ENCODE results near the gene NAALADL2.
"Not testable (repeated sequence)": the region's sequence is repeated elsewhere in the genome, so short reads cannot be mapped to it uniquely, and the experiment has no call there.

The NAALADL2 gene

DNA sequence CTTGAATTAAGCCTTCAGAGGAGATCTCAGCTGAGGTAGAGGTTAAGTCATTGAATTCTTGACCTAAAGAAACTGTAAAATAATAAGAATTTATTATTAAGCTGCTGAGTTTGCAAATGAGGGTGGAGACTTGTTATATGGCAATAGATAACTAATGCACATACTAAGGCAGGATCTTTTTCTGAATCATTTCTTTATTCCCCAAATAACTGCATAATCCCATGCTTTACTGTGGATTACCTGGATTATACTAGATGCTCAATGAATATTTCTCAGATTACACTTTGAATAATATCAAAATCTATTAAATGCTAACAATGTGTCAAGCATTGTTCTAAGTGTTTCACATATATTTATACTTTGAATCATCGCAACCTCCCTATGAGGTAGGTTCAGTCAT lies 532.5 kb downstream of the NAALADL2 start:
- DNase-seq = no peak

DNA sequence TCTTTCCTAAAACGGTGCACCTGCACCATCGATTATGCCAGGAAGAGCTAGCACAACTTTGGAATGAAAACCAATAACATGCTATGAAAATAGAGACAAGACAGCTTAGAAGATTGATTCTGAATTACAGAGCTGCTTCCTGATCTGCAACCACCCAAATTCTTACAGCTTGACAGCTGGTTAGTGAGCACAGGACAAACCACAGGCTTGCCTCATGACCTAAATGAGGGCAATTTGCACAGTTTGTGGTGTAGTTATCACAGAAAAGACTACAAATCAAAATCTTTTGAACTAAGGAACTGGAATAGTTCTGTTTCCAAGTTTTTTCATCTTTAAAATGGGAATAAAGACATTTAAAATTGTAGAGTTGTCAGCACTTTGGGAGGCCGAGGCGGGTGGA lies 533.5 kb downstream of the NAALADL2 start:
- no peak for DNase-seq

DNA sequence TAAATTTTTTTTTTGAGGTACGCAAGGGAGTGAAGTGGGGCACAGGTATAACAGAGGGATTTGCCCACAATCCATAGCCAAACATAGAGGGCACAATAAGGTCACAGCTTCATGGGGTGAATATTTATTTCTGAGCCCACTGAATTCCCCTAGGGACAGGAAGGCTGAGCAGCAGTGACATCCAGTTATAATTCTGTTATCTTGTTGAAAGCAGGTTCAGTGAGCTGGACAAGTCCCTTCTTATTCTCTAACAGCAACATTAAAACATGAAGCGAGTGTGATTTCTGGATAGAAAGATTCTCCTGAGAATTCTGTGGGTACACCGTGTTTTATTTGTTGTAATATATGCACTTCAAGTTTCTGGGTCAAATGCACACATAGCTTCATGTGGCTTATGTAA lies 538.2 kb downstream of the NAALADL2 start:
- DNase-seq = no peak

DNA sequence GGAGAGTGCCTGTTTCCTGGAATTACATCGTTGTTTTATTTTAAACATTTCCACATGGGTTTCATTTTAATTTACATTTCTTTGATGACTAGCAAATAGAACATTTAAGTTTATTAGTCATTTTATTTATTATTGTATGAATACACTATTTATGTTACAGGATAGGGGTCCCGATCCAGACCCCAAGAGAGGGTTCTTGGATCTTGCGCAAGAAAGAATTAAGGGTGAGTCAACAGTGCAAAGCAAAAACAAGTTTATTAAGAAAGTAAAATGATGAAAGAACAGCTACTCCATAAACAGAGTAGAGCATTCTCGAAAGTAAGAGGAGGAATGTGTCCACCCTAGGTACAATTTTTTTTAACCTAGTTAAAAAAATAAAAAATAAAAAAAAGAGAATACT lies 539.5 kb downstream of the NAALADL2 start:
- DNase-seq = no peak

DNA sequence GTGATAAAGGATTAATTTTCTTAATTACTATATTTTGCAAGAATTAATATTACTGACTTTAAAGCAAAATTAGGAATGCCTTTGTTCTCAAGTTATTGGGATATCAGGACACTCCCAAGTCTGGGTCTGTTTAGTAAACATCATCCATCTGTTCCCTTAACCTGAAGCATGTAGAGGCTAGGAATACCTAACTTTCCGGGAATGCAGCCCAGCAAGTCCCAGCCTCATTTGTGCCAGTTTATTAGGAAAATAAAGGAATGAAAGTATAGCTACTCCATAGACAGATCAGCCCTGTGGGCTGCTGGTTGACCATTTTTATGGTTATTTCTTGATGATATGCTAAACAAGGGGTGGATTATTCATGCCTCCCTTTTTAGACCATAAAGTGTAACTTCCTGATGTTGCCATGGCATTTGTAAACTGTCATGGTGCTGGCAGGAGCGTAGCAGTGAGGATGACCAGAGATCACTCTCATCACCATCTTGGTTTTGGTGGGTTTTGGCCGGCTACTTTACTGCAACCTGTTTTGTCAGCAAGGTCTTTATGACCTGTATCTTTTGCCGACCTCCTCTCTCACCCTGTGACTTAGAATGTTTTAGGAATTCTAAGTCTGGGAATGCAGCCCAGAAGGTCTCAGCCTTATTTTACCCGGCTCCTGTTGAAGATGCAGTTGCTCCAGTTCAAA lies 540.2 kb downstream of the NAALADL2 start:
- DNase-seq = no peak

DNA sequence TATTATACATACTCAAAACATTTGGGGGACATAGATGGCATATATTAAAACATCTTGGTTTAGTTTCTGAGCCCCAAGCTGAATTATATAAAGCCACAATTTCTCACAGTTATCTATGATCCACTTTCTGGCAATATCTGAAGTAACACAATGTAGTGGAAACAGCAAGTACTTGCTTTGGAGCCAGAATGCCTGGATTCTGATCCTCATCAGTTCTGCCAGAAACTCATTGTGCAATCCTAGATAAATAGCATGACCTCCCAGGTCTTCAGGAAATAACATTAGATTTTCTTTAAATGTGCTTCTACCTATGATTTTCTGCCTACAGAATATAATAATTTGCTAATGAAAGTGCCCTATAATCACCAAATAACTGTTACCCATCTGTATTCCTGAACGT lies 544.9 kb downstream of the NAALADL2 start:
- no peak for DNase-seq

DNA sequence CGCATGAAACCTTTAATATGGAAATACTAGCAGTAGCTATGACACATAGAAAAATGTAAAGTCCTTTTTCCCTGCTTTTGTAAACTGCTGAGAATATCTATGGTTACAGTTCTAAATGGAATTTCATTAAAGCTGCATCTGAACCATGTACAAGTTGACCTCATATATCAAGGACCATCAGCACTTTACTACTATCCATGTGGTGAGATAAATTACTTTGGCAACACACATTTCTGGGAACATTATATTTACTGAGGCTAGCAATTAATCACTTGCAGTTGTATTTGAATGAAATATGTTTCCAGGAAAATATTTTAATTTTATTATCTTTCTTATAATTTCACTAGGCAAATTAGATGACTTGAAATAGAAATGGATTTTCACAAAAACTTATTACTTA lies 545.5 kb downstream of the NAALADL2 start:
- DNase-seq = no peak

DNA sequence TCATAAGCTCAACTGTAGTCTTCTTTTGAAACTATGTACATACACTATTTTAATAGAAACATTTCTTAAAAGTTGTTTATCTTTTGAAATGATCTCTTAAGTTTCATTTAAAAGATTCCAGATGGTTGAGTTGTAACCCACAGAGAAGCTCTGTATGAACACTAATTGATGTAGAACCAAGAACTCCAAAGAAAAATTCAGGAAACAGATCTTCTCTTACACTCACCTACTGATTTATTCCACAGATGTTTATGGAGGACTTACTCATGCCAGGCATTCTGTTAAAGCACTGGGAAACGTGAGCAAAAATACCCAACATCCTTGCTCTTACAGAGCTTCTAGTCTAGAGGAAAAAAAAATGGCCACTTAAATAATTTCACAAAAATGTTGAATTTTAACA lies 551.1 kb downstream of the NAALADL2 start:
- DNase-seq = no peak

DNA sequence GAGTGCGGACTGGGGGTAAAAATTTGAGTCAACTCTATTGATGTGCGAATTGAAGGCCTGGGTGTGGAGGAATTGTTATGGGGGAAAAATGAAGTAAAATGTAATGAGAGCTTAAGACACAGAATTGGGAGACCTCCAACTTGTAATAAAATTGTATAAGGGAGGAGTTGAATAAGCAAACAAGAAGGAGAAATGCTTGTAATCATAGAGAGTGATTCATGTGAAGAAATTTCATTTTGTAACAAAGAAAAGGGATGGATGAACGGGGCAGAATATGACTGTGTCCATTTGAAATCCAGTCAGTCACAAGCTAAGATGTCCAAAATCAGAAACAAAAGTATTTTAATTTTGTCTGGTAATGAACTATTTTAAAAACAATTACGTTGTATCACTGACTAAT lies 552.3 kb downstream of the NAALADL2 start:
- no peak for DNase-seq

DNA sequence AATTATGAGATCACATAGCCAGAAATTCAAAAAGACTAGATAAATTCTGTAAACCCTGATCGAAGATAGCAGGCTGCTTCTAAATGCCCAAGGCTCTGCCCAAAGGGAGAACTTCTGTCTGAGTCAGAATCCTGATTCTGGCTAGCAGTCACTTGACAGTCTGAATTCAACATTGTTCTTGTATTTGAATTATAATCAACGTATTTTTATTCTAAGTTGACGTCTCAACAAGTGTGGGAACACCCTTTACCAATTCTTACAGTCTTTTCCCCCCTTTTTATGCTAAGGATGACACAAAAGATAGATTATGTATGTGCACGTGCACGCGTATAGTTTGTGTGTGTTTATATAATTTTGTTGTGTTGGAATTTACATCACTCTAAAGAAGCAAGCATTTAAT lies 552.8 kb downstream of the NAALADL2 start:
- no peak for DNase-seq

DNA sequence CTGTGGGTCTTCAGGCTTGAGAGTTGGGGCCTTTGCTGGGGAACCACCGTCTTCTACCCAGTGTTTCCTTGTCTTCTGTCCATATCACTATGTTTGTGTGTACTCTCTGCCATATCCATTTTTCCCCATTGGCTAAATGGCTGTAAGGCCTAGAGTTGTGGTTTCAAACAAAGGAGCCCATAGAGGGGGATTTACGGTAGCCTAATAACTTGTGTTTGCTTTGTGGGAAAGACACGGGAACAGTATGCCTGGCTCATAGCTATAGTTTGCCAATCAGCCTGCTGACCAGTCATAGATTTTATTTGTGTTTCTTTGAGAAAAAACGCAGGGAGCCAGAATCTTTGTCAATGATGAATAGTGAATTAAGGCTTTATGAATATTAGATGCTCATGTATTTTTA lies 554.8 kb downstream of the NAALADL2 start:
- no peak for DNase-seq

DNA sequence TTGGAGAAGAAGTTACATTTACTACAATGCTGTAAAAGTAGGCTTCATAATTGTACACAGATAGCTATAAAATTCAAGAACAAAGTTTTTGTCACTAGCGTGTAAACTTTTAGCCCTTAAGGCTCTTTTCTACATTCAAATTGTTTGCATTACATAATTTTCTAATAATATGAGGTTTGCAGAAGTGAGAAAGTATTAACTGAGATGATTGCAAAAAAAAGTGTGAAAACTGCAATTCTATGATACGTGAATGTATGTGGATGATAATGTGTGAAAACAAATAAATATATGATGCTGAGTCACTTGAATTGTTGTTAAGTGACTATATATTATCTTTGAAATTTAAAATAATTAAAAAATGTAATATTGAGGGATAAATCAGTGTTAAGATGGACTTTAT lies 557.5 kb downstream of the NAALADL2 start:
- DNase-seq = no peak

DNA sequence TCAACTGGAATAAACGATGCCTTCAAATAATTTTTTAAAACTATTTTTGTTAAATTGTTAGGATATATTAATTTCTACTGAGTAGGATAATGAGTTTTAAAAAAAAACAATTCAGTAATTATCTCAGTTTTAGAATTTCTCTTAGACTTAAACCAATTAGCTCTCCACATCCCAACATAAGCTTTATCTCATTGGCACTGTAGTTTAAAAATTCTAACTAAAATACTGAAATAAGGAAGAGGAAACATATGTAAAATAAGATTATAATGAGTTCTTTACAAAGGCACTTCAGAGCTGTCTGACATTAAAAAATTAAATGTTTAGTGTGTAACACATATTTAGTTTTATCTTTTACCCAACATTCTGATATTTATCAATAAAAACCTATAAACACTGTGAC lies 558.3 kb downstream of the NAALADL2 start:
- DNase-seq = no peak

DNA sequence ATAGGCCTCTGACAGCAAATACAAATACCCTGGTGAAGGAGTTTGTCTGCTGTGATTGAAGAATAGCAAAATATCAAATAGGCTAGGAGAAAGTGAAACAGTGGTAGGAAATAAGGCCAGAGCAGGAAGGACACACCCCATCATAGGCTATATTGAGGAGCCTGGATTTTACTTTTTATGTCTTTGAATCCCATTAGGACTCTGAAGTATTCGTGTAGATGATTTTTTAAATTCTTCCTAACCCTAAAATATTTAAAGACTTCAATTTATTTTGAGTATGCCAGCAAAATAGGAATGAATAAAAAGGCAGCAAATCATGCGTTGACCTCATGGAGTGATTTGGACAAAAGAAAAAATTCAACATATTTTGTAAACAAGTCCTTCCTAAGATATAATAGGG lies 562.8 kb downstream of the NAALADL2 start:
- DNase-seq = no peak

DNA sequence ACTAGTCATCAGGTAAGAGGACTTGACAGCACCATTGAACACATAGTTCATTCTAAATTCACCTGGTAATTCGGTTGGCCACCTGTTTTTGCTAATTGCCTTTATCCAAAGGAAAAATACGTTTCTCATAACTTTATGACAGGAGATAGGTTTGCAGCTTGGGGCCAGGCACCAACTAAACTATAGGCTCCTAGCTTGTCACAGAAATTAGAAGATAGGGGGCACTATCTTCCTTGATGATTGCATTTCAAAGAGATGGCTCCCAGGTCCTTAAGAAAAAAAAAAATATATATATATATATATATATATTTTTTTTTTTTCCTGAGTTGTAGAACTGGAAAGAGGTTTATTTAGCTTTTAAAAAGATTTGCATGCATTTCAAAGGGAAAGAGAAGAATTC lies 563.6 kb downstream of the NAALADL2 start:
- no peak for DNase-seq

DNA sequence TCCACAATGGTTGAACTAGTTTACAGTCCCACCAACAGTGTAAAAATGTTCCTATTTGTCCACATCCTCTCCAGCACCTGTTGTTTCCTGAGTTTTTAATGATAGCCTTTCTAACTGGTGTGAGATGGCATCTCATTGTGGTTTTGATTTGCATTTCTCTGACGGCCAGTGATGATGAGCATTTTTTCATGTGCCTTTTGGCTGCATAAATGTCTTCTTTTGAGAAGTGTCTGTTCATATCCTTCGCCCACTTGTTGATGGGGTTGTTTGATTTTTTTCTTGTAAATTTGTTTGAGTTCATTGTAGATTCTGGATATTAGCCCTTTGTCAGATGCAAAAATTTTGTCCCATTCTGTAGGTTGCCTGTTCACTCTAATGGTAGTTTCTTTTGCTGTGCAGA lies 564.7 kb downstream of the NAALADL2 start:
- not testable (repeated sequence) for DNase-seq

DNA sequence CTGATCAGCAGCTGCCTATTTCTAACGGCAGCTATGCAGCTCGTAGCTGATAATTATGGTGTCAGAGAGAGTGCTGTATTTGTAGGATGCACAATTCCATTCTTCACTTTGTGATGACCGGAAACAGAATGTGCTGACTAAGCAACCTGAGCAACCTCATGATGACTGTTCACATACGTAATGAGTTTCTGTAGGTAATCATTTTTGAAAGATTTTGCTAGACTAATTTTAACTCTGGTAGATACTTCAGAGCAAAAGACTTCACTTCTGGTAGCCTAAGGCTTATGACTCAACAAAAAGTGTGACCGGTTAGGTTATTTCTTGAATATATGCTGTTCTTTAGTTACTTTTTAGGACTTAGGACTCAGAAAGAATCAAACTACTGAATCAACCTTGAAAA lies 567.7 kb downstream of the NAALADL2 start:
- DNase-seq = no peak

DNA sequence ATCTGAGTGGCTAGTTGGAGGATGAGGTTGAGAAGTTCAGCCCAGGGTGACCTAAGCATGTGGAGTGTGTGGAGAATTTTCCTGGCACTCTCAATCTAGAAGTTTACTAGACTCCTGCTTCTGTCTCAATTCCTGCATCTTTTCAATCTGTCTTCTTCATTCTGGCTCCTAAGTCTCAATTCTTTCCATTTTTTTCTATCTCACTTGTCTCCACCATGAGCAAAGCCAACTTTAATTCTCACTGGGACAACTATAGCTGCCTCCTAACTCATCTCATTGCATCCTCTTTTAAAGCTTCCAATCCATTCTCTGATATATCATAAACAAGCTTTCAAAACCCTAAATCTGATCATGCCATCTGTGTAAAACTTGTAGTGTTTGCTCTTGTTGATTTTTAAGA lies 569.3 kb downstream of the NAALADL2 start:
- no peak for DNase-seq

DNA sequence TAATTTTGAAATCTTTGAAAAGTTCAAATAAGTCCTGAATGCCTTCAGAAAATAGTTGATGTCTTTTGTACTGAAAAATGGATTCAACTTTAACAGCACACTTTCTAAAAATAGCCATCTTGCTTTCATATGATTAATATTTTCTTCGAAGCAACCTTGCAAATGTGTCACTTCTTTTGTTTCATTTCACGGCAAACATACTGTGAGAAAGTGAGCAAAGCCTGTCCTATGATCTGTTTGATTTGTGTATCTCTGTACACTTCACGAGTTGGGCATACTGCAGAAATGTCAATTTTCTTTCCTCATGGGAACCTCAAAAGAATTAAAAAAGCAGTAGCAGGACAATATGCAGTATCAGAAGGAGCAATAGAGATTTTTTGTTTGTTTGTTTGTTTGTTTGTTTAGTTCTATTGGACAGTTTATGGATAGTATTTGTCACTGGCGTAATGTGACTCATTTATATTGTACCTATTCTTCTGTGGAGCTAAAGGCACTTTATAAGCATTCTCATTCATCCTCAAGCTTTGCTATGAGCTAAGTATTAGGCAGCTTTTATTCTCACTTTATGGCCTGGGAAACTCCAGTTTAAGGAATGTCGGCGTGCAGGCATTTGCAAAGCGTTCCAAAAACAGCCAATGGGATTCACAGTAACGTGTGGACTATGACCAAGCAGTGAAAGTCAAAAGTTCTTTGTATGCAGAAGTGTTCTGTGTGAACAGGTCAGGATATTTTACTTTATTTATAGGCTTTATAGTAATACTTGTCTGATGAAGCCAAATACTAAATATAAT lies 572.0 kb downstream of the NAALADL2 start:
- no peak for DNase-seq

DNA sequence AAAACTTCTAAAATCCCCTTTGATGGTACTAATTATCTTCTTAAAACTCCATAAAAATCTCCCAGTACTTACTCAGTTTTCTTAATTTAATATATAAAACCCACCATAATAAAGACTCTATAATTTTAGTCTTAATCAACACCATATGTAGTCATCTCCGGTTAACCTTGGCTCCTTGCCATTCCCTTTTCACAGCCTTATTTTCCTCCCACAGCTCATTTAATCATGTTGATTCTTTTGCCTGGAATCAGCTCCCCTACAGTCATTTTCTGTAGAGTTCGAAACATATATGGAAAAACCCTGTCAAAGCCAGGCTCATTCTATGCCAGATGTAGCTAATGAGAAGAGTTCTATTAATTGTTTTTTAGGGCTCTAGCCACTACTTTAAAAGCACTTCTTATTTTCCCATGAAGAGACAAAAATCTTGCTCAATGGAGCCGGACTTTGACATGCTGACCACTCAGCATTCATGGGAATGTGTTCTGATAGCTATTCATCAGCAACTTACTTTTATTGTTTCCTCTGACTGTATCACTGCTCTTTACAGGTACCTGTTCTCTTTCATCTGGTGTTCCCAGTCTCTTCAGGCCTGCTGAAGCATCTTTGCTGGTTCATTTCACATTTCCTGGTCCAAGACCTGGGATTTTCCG lies 573.4 kb downstream of the NAALADL2 start:
- no peak for DNase-seq

DNA sequence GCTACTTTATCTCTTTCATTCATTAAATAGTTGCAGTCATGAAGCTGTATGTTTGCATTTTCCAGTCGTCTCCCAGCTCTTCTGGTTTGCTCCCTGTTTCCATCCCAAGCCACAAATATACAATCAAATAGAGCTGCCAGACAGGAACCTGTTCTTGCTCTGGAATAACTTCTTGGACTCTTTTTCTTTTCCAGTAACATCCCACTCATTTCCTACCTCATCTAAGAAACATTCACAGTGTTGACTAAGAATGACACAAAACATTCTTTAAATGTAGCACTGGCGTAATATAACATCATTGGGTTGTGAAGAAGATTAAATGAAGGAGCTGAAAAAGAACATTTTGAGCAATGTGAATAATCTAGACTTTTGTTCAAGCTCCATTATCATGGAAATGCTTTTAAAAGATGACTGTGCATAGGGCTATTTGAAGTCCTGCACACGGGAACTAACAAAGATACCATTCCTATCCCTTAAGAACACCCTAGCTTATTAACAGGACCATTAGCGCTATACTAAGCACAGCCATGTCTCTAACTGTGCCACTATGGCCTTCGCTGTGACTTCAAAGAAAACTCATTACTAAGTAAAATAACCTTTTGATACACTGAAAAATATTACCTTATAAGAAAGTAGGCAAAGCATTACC lies 574.0 kb downstream of the NAALADL2 start:
- DNase-seq = no peak

DNA sequence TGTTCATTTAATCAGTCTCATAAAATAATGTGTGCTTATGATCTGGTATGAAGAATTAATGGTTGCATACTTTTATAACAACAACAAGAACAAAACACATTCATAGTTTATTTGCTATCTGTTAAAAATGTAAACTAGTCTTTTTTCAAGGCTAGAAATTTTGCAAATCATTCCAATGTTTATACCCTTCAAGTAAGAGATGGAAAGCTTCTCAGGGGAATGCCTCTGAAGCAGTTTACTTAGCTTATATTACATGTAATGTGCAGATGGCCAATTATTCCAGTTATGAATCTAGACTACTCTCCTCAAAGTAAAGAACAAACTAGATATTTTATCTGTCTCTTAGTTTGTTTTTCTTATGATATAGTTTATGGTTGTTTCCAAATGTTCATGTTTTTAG lies 575.4 kb downstream of the NAALADL2 start:
- DNase-seq = no peak

DNA sequence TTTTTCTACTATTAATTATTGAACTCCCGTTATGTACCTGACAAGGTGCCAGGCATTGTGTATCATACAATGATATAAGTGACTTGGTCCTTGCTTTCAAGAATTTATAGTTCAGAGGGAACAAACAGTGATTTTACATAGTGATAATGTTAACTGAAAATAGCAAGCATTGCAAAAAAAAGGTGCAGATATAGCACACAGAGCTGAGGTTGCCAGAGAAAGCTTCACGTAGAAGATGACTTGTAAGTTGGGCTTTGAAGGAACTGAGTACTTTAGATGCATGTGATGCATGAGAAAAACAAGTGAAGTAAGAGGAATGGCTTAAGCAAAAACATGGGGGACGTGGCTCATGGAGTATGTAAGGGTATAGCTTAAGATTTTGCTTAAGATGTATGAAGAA lies 584.5 kb downstream of the NAALADL2 start:
- DNase-seq = no peak

DNA sequence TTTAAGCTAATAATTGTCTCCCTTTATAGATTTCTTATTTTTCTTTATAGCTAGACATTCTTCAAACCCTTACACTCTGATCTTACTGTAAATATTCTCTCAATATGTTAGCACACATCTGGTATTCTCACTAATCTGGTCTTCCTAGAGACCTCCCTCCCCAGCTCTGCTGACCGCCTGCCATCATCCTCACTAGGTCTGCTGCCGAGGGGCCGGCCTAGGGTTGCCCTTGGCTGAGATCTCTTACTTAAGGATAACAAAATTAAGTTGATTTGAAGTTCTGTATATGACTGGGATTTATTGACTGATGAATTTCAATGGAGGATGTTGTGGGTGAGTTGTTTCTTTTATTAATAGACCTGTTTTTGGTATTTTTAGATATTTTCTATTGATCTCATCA lies 586.6 kb downstream of the NAALADL2 start:
- no peak for DNase-seq

Measured in stimulated activated CD4-positive, alpha-beta T cell treated with anti-CD3 and anti-CD28 coated beads, Interleukin-15, amount 100 ng/mL, for 24 hours (primary cell).